ENCODE results near the gene TSACC. TPM values are rescaled to one million over a fixed set of nuclear protein-coding genes. Genes with fewer than 3 reads are reported as not detected.
"Not testable (repeated sequence)": the region's sequence is repeated elsewhere in the genome, so short reads cannot be mapped to it uniquely, and the experiment has no call there.

Gene TSACC
- total RNA-seq, 1 experiment from 2014 or later, result 1.8 TPM

DNA sequence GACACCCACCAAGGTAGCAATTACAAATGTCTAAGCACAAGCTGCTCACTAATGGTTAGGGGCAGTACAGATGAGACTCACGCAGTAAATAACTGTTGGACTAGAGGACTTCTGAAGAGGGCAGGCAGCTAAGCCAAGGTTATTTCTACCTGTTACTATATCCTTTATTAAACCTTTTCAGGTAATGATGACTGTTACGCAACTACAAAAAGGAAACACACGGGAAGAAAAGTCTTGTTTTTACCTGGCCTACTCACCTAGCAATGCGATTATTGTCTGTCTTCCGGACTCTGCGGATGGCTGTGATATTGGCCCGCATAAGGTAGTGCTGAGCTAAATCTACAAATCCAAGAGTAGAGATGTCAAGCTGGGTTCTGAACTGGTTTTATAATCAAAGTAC is 21.4 kb upstream of the TSACC start:
- Mint-ChIP-seq H3K9me3 (ENCODE audit: unreplicated experiment) (no peaks in the 10 kb centered on the region), H3K36me3 (ENCODE audit: insufficient read depth, unreplicated experiment) (peaks cover 99% of the 10 kb centered on the region), H3K4me3 (ENCODE audit: unreplicated experiment) (no peak overlapping the region), H3K4me1 (ENCODE audit: insufficient read depth, unreplicated experiment) (peaks cover 5% of the 10 kb centered on the region), H3K27ac (ENCODE audit: low read depth, unreplicated experiment) (peak overlapping the region; percentile 31), H3K27me3 (ENCODE audit: insufficient read depth, unreplicated experiment) (no peaks in the 10 kb centered on the region)
- no peak for DNase-seq (ENCODE audit: unreplicated experiment)
- TF ChIP-seq, protein P1, sequence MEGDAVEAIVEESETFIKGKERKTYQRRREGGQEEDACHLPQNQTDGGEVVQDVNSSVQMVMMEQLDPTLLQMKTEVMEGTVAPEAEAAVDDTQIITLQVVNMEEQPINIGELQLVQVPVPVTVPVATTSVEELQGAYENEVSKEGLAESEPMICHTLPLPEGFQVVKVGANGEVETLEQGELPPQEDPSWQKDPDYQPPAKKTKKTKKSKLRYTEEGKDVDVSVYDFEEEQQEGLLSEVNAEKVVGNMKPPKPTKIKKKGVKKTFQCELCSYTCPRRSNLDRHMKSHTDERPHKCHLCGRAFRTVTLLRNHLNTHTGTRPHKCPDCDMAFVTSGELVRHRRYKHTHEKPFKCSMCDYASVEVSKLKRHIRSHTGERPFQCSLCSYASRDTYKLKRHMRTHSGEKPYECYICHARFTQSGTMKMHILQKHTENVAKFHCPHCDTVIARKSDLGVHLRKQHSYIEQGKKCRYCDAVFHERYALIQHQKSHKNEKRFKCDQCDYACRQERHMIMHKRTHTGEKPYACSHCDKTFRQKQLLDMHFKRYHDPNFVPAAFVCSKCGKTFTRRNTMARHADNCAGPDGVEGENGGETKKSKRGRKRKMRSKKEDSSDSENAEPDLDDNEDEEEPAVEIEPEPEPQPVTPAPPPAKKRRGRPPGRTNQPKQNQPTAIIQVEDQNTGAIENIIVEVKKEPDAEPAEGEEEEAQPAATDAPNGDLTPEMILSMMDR (IDR thresholded peaks at IDR 0.05; ENCODE audit: unreplicated experiment), result no peak
- CTCF ChIA-PET, result interaction anchor here (0.6 to 11.1 kb wide), 10 partner anchors 9 to 252 kb away, joined by 3 to 152 read pairs (median 3); partner anchors contain the start of genes CCT3, SMG5, TMEM79 and TSACC
- no TSS peak for BruUV-seq (replicated peaks)
- POLR2A ChIA-PET, result interaction anchor here (0.6 to 1.7 kb wide), 4 partner anchors 9 to 16 kb away, joined by 3 to 5 read pairs (median 4); no protein-coding TSS in a partner anchor
- intact Hi-C loops (cut with micrococcal nuclease), result loop anchor here (5.0 kb wide), 1 partner anchor 35 kb away; the partner anchor contains the start of genes SMG5 and TMEM79

DNA sequence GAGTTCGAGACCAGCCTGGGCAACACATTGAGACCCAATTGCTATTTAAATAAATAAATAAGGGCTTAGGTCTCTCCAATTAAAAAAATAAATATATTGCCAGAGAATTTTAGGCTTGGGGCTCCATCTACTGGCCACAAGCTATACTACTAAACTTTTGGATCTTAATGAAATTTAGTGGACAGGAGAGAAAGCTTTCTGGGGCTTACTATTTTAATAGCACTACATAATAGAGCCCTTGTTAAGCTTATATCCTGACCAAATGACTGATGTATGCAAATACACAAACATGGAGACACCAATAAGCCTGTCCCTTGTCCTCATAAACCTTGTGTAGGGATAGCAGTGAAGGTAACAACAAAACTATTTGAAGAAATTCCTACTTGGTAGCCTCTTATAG is 18.7 kb upstream of the TSACC start:
- H3K27me3 Mint-ChIP-seq (ENCODE audit: insufficient read depth, unreplicated experiment), result no peaks in the 10 kb centered on the region
- no peak overlapping the region for H3K27ac Mint-ChIP-seq (ENCODE audit: low read depth, unreplicated experiment)
- H3K4me1 Mint-ChIP-seq (ENCODE audit: insufficient read depth, unreplicated experiment), result peaks cover 5% of the 10 kb centered on the region
- H3K4me3 Mint-ChIP-seq (ENCODE audit: unreplicated experiment), result no peak overlapping the region
- CTCF ChIA-PET, result interaction anchor here (0.6 to 11.1 kb wide), 28 partner anchors 10 to 244 kb away, joined by 3 to 152 read pairs (median 4); partner anchors contain the start of genes CCT3, GLMP, SMG5 and TMEM79
- POLR2A ChIA-PET, result interaction anchor here (0.6 to 2.4 kb wide), 6 partner anchors 9 to 94 kb away, joined by 3 to 17 read pairs (median 4); partner anchors contain the start of genes CCT3, SMG5, TMEM79 and TSACC
- peaks cover 99% of the 10 kb centered on the region for H3K36me3 Mint-ChIP-seq (ENCODE audit: insufficient read depth, unreplicated experiment)
- no peaks in the 10 kb centered on the region for H3K9me3 Mint-ChIP-seq (ENCODE audit: unreplicated experiment)
- DNase-seq (ENCODE audit: unreplicated experiment), result peak; percentile 51
- intact Hi-C loops (cut with micrococcal nuclease), result loop anchor here (1.0 to 5.0 kb wide), 4 partner anchors 37 to 229 kb away; partner anchors contain the start of genes SMG5 and TMEM79
- BruUV-seq (replicated peaks), result no TSS peak
- TF ChIP-seq, protein P1 (IDR thresholded peaks at IDR 0.05; ENCODE audit: unreplicated experiment), result peak; percentile 58

DNA sequence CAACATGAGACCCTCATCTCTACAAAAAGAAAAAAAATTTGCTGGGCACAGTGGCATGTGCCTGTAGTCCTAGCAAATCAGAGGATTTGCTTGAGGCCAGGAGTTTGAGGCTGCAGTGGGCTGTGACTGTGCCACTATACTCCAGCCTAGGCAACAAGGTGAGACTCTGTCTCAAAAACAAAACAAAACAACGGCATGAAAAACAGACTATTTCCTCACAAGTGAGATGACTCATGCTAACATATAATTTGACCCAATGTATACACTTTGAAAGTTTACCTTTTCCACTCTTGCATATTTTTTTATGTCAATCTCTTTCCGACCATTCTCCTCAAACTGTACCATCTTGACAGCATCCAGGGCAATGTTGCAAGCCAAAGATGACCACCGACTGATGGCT is 17.8 kb upstream of the TSACC start:
- peaks cover 99% of the 10 kb centered on the region for H3K36me3 Mint-ChIP-seq (ENCODE audit: insufficient read depth, unreplicated experiment)
- intact Hi-C loops (cut with micrococcal nuclease), result loop anchor here (2.0 kb wide), 1 partner anchor 58 kb away; no protein-coding TSS in a partner anchor

DNA sequence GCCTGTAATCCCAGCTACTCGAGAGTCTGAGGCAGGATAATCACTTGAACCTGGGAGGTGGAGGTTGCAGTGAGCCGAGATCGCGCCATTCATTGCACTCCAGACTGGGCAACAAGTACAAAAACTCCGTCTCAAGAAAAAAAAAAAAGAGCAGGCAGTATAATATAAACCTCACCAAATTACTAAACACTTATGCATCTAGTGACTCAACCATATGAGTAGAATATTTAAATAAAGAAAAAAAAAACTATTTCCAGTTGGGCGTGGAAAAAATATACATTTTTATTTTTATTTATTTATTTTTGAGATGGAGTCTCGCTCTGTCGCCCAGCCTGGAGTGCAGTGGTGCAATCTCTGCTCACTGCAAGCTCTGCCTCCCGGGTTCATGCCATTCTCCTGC is 15.1 kb upstream of the TSACC start:
- H3K4me1 Mint-ChIP-seq (ENCODE audit: insufficient read depth, unreplicated experiment), result not testable (repeated sequence)
- CTCF ChIA-PET, result interaction anchor here (11.1 kb wide), 1 partner anchor 10 kb away, joined by 152 read pairs; the partner anchor contains the start of genes CCT3 and TSACC

More for the DNA sequence above, 17.8 kb upstream of the TSACC start:
- ChIA-PET CTCF (interaction anchor here (0.9 to 11.1 kb wide), 11 partner anchors 8 to 243 kb away, joined by 3 to 152 read pairs (median 6); partner anchors contain the start of genes CCT3, SMG5, TMEM79 and TSACC), POLR2A (interaction anchor here (1.0 to 2.4 kb wide), 4 partner anchors 10 to 44 kb away, joined by 3 to 17 read pairs (median 3); partner anchors contain the start of genes SMG5 and TMEM79)
- no TSS peak for BruUV-seq (replicated peaks)
- Mint-ChIP-seq H3K27ac (ENCODE audit: low read depth, unreplicated experiment) (peak overlapping the region; percentile 35), H3K9me3 (ENCODE audit: unreplicated experiment) (no peaks in the 10 kb centered on the region), H3K27me3 (ENCODE audit: insufficient read depth, unreplicated experiment) (no peaks in the 10 kb centered on the region), H3K4me1 (ENCODE audit: insufficient read depth, unreplicated experiment) (peaks cover 5% of the 10 kb centered on the region), H3K4me3 (ENCODE audit: unreplicated experiment) (no peak overlapping the region)
- TF ChIP-seq, protein P1 (IDR thresholded peaks at IDR 0.05; ENCODE audit: unreplicated experiment), result no peak
- DNase-seq (ENCODE audit: unreplicated experiment), result peak; percentile 53

More for the DNA sequence above, 15.1 kb upstream of the TSACC start:
- POLR2A ChIA-PET, result interaction anchor here (0.6 to 1.7 kb wide), 4 partner anchors 11 to 41 kb away, joined by 4 to 7 read pairs (median 4); partner anchors contain the start of genes CCT3, SMG5 and TSACC
- intact Hi-C loops (cut with micrococcal nuclease); H3K4me3 Mint-ChIP-seq (ENCODE audit: unreplicated experiment); H3K27me3 Mint-ChIP-seq (ENCODE audit: insufficient read depth, unreplicated experiment); H3K9me3 Mint-ChIP-seq (ENCODE audit: unreplicated experiment); H3K27ac Mint-ChIP-seq (ENCODE audit: low read depth, unreplicated experiment); BruUV-seq (replicated peaks): not testable (repeated sequence)
- DNase-seq (ENCODE audit: unreplicated experiment), result peak; percentile 43
- peaks cover 93% of the 10 kb centered on the region for H3K36me3 Mint-ChIP-seq (ENCODE audit: insufficient read depth, unreplicated experiment)

Measured in MCF 10A (cell line).